GM18505 (cell line): Measurements from ENCODE around the gene CEP19.

Experiments
- ATAC-seq: cut with Tn5 transposase; IDR thresholded peaks from one replicate; pipeline ENCODE4 v1.9.1; 2021; ENCODE audit not compliant: unreplicated experiment
- POLR2A ChIP-seq: IDR thresholded peaks from 4 replicates; pipeline ENCODE4 v1.6.1; 2011; ENCODE audit warnings: borderline replicate concordance; ENCODE audit not compliant: insufficient read depth, insufficient read length; ENCODE audit errors: extremely low read depth

Gene CEP19

GRCh38 chr3:196666001-196666867 lies 45.8 kb downstream of the CEP19 start:
- TF ChIP-seq POLR2A = no peak
- ATAC-seq = no peak

- no peak for ATAC-seq
- peak; percentile 13 for TF ChIP-seq POLR2A
Measured at GRCh38 chr3:196662711-196663571, 49.1 kb downstream of the CEP19 start.

DNA sequence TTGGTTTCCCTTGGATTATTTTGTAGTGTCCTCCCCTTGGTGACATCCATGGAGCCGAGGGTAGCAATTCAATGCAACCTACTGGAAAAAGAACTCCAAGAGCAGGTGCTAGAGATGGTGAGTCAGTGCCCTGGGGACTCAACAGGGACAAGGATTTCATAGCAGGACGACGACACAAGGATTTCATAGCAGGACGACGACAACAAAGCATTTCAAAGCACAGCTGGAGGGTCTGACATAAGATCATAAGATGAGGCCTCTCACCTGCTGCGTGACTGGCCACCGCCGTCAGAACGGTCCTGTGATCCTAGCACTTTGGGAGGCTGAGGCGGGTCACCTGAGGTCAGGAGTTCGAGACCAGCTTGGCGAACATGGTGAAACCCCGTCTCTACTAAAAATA lies 50.0 kb downstream of the CEP19 start:
- TF ChIP-seq POLR2A = no peak
- no peak for ATAC-seq

DNA sequence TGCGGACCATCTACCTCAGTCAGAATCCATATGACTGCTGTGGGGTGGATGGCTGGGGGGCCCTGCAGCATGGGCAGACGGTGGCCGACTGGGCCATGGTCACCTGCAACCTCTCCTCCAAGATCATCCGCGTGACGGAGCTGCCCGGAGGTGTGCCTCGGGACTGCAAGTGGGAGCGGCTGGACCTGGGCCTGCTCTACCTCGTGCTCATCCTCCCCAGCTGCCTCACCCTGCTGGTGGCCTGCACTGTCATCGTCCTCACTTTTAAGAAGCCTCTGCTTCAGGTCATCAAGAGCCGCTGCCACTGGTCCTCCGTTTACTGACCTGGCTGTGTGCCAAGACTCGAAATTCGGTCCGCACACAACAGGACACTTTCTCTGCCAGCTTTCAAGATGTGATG lies 50.6 kb downstream of the CEP19 start:
- ATAC-seq = no peak
- TF ChIP-seq POLR2A = no peak

- ATAC-seq = no peak
Measured at GRCh38 chr3:196660381-196661166, 51.5 kb downstream of the CEP19 start.

GRCh38 chr3:196659901-196660351 lies 52.1 kb downstream of the CEP19 start:
- ATAC-seq = no peak
- TF ChIP-seq POLR2A = no peak

More at GRCh38 chr3:196660381-196661166, 51.5 kb downstream of the CEP19 start:
- TF ChIP-seq POLR2A = no peak
